Prostate gland (tissue), 2 donors: ENCODE measurements around the gene VPS9D1. TPM values are rescaled to one million over a fixed set of nuclear protein-coding genes. Genes with fewer than 3 reads are reported as not detected.
"Not testable (repeated sequence)": the region's sequence is repeated elsewhere in the genome, so short reads cannot be mapped to it uniquely, and the experiment has no call there.

Source experiments
- DNase-seq: peaks from one replicate; pipeline ENCODE4 v3.0.0-alpha.2; 2019; ENCODE audit warnings: low spot score
- H3K27ac ChIP-seq, 2 donors: fragments of 200-600 bp; sonication (generic); 2 replicates each; pipeline ENCODE4 v1.5.1; 2017 to 2019
- H3K27me3 ChIP-seq: fragments of 200-600 bp; sonication (generic); replicated peaks from 2 replicates; pipeline ENCODE4 v1.5.1; 2019; ENCODE audit not compliant: insufficient read depth
- H3K36me3 ChIP-seq, 2 donors: fragments of 200-600 bp; sonication (generic); 1 replicate in 1 of 2; 2 replicates in 1 of 2; pipeline versions ENCODE4 v1.5.1 to v1.8.1; 2017 to 2019
- H3K4me1 ChIP-seq: fragments of 200-600 bp; sonication (generic); replicated peaks from 2 replicates; pipeline ENCODE4 v1.5.1; 2019
- H3K4me3 ChIP-seq, 2 donors: fragments of 200-600 bp; sonication (generic); 2 replicates each; pipeline ENCODE4 v1.5.1; 2017 to 2019
- H3K9me3 ChIP-seq: fragments of 200-600 bp; sonication (generic); 2 replicates; pipeline ENCODE4 v1.5.1; 2017
- POLR2A ChIP-seq: fragments of 450-650 bp; IDR thresholded peaks from one replicate; pipeline ENCODE4 v1.6.1; 2016; ENCODE audit warnings: antibody characterized with exemption, mild to moderate bottlenecking
- POLR2AphosphoS5 ChIP-seq: sonication (generic); formaldehyde crosslinking; IDR thresholded peaks from one replicate; pipeline ENCODE4 v1.6.1; 2017; ENCODE audit warnings: antibody characterized with exemption
- WGBS: methylation state at CpG from one replicate; pipeline ENCODE4 v1.1.5; 2018; 5-methylcytosine and 5-hydroxymethylcytosine counted together
- intact Hi-C: fragments of 100-400 bp; cut with DNase I; formaldehyde crosslinking; loops from one replicate; pipeline ENCODE4 v1.14.2; 2022
- total RNA-seq, 2 donors: library from RNA; depleted of rRNA; stranded (reverse); fragments of >200 nt; gene quantifications; one replicate each; pipeline ENCODE4 v1.1.0, GENCODE V29; 2016
- TF ChIP-seq, protein P1 (sequence below), 4 experiments: fragments of 200-600 bp in 2 of 4; fragments of 450-650 bp in 2 of 4; sonication (generic) in 2 of 4; IDR thresholded peaks; 1 replicate in 3 of 4; 2 replicates in 1 of 4; pipeline ENCODE4 v1.5.1; 2016 to 2019; ENCODE audit warnings: antibody characterized with exemption in 4 of 4, mild to moderate bottlenecking in 2 of 4, moderate library complexity in 2 of 4

VPS9D1 gene
- total RNA-seq, 2 donors from 2014 or later = 8.5 to 16.0 TPM

DNA sequence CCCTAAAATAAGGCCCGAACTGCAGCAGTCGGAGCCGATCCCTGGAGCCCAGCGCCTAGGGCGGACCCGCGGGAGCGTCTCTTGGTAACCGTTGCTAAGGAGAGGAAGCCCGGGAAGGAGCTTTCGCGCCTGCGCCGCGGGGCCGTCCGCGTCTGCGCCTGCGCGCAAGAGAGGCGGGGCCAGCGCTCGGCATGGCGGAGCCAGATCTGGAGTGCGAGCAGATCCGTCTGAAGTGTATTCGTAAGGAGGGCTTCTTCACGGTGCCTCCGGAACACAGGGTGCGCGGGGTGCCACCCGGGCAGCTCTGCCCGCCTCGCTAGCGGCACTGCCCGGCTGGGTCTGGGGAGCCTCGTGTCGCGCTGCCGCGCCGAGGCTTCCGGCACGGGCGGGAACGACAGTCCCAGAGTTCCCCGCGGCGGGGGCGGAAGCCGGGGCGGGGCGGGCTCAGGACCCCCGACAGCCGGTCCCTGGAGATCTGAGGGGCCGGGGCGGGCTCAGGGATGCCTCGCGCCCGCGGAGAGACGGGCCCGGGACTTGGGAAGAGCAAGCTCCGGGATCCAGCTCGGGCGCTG lies 34.1 kb downstream of the VPS9D1 start, which contains the start of gene CDK10:
Gene CDK10, plus strand, starts transcription at position 170 of the 572 bp plus-strand sequence. Its CDS starts 22 bp downstream, at position 192.
- Histone ChIP-seq H3K4me1 (no peaks in the 10 kb centered on the region), H3K4me3 (peak within 1 kb of the TSS; percentile 73 to 76), H3K27me3 (no peaks in the 10 kb centered on the region), H3K36me3 (no peaks in the 10 kb centered on the region), H3K27ac (peak within 1 kb of the TSS; percentile 89 to 91), H3K9me3 (no peaks in the 10 kb centered on the region)
- 0% methylated on average over 25 of the region's 67 CpGs for WGBS
- TF ChIP-seq POLR2A (peak; percentile 79), POLR2AphosphoS5 (peak; percentile 94)
- TF ChIP-seq, protein P1, sequence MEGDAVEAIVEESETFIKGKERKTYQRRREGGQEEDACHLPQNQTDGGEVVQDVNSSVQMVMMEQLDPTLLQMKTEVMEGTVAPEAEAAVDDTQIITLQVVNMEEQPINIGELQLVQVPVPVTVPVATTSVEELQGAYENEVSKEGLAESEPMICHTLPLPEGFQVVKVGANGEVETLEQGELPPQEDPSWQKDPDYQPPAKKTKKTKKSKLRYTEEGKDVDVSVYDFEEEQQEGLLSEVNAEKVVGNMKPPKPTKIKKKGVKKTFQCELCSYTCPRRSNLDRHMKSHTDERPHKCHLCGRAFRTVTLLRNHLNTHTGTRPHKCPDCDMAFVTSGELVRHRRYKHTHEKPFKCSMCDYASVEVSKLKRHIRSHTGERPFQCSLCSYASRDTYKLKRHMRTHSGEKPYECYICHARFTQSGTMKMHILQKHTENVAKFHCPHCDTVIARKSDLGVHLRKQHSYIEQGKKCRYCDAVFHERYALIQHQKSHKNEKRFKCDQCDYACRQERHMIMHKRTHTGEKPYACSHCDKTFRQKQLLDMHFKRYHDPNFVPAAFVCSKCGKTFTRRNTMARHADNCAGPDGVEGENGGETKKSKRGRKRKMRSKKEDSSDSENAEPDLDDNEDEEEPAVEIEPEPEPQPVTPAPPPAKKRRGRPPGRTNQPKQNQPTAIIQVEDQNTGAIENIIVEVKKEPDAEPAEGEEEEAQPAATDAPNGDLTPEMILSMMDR (IDR thresholded peaks at IDR 0.05) = peak in 2 of 4 experiments; percentile 20 to 26
- peak; percentile 86 for DNase-seq
- intact Hi-C loops = no loop called here

DNA sequence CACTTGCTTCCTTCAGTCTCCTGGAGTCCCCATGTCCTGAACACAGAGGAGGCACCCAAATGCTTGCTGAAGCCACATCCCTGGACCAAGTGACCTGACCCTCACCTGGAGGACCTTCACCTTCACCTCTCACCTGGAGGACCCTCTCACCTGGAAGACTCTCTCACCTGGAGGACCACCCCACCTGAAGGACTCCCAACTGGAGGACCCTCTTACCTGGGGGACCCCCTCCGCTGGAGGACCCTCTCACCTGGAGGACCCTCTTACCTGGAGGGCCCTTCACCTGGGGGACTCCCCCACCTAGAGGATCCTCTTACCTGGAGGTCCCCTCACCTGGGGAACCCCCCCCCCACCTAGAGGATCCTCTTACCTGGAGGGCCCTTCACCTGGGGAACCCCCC lies 34.8 kb downstream of the VPS9D1 start:
- Histone ChIP-seq H3K4me3 (no peak overlapping the region), H3K27ac (no peak overlapping the region), H3K4me1 (no peaks in the 10 kb centered on the region), H3K36me3 (no peaks in the 10 kb centered on the region), H3K9me3 (no peaks in the 10 kb centered on the region), H3K27me3 (no peaks in the 10 kb centered on the region)
- DNase-seq = no peak
- intact Hi-C loops = no loop called here
- no peak for TF ChIP-seq POLR2AphosphoS5
- TF ChIP-seq POLR2A = no peak
- TF ChIP-seq, protein P1 (IDR thresholded peaks at IDR 0.05) = no peak
- 100% methylated on average over 1 of the region's 1 CpG for WGBS

DNA sequence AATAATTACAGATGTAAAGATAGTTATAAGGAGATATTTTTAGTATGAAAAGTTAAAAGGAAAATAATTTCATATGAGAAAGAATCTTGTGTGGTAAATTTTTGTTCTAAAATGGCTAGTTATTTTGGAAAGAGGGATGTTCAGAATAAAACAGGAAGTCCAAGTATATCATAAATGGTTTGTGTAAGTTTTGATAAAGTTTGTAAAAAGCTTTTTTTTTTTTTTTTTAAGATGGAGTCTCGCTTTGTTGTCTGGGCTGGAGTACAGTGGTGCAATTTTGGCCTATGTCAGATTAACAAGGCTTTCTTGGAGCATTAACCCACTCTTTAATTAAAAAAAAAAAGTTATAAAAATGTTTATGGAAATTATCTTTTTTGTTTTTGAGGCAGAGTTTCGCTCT lies 42.4 kb downstream of the VPS9D1 start:
- Histone ChIP-seq H3K9me3 (no peaks in the 10 kb centered on the region), H3K36me3 (no peaks in the 10 kb centered on the region), H3K27me3 (no peaks in the 10 kb centered on the region), H3K4me1 (no peaks in the 10 kb centered on the region), H3K4me3 (no peak overlapping the region), H3K27ac (no peak overlapping the region)
- TF ChIP-seq, protein P1 (IDR thresholded peaks at IDR 0.05) = no peak
- TF ChIP-seq POLR2A (no peak), POLR2AphosphoS5 (no peak)
- no peak for DNase-seq
- WGBS = 95% methylated on average over 2 of the region's 2 CpGs
- intact Hi-C loops = no loop called here

DNA sequence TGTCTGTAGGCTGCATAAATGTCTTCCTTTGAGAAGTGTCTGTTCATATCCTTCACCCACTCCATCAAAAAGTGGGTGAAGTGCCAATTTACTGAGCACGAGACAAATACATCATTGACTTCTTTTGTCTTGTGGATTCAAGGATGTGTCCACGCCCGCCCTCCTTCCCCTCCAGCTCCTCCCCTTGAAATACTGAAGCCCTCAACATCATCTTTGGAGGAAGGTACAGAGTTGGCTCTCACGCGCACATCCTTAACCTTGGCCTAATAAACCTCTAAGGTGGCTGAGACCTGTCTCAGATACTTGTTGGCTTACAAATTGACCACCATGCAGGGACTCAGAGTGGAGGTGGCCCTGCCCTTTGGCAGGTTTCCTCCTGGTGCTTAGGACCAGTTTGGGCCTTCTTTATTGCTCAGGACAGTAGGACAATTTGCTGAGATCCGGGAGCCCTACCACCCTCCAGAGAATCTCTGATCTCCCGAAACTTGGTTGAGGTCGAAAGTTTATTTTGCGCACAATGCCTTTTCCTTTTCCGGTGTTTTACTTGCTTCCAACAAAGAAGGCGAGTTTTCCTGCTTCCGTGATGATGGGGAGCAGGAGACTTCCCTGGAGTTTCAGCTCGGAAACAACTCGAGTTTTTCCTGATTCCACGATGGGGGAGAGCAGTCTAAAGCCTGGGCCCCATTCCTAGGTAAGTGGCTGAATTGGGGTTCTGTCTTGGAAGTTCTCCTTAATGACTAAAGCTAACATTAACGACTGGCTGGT lies 48.3 kb downstream of the VPS9D1 start:
- 93% methylated on average over 16 of the region's 16 CpGs for WGBS
- intact Hi-C loops = no loop called here

DNA sequence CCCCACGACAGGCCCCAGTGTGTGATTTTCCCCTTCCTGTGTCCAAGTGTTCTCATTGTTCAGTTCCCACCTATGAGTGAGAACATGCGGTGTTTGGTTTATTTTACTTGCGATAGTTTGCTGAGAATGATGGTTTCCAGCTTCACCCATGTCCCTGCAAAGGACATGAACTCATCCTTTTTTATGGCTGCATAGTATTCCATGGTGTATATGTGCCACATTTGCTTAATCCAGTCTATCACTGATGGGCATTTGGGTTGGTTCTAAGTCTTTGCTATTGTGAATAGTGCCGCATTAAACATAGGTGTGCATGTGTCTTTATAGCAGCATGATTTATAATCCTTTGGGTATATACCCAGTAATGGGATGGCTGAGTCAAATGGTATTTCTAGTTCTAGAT lies 49.1 kb downstream of the VPS9D1 start:
- H3K27me3 ChIP-seq, H3K9me3 ChIP-seq, intact Hi-C loops, H3K4me3 ChIP-seq, H3K4me1 ChIP-seq, H3K36me3 ChIP-seq, H3K27ac ChIP-seq, DNase-seq: not testable (repeated sequence)
- 95% methylated on average over 4 of the region's 4 CpGs for WGBS

More for the DNA sequence above, 48.3 kb downstream of the VPS9D1 start:
- H3K4me1 ChIP-seq = no peaks in the 10 kb centered on the region
- no peak for TF ChIP-seq POLR2A
- TF ChIP-seq, protein P1 (IDR thresholded peaks at IDR 0.05) = no peak
- no peak for TF ChIP-seq POLR2AphosphoS5
- H3K9me3 ChIP-seq = no peaks in the 10 kb centered on the region
- H3K27ac ChIP-seq = no peak overlapping the region
- H3K27me3 ChIP-seq = no peaks in the 10 kb centered on the region
- no peaks in the 10 kb centered on the region for H3K36me3 ChIP-seq
- no peak overlapping the region for H3K4me3 ChIP-seq
- DNase-seq = no peak
